Measurements from ENCODE around the gene ZNF521.
"Not testable (repeated sequence)": the region's sequence is repeated elsewhere in the genome, so short reads cannot be mapped to it uniquely, and the experiment has no call there.

The ZNF521 gene

GRCh38 chr18:25288340-25288938 lies 63.5 kb downstream of the ZNF521 start:
- DNase-seq, result no peak

DNA sequence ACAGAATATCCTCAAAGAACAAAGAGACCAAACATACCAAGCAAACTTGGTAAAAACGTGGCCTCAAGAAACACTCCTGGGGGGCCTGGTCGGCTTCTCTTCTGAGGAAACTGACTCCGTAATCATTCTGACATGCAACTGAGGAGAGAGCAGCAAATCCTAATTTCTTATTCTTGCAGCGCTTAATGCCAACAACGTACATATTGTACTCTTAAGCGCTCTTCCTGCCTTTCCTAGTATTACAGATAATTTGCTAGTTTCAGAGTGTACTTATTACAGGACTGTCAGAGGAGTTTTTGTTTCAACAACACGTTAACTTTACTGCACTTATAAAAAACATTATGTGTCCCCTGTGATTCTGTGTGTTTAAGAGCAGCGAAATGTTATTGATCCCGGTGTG lies 64.9 kb downstream of the ZNF521 start:
- DNase-seq, result no peak

GRCh38 chr18:25284861-25285550 lies 67.0 kb downstream of the ZNF521 start:
- no peak for DNase-seq

DNA sequence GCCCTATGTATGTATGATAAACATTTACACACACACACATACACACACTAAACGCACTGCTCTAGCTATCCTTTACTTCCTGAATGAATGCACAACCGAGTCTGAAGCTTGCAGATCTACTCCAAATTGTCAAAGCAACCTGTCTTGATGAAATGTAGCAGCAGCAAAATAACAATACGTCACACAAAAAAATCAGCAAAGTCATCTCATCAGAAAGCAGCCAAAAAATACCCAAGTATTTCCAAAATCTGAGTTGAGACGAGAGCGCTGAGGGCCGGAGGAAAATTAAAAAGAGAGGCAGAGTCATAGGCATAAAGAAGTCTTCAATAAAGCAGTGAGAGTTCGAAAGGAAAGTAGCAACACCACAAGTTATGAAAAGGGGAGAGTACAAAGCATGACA lies 67.7 kb downstream of the ZNF521 start:
- DNase-seq, result no peak

GRCh38 chr18:25283781-25284180 lies 68.2 kb downstream of the ZNF521 start:
- no peak for DNase-seq

GRCh38 chr18:25282896-25283703 lies 68.9 kb downstream of the ZNF521 start:
- DNase-seq, result no peak

DNA sequence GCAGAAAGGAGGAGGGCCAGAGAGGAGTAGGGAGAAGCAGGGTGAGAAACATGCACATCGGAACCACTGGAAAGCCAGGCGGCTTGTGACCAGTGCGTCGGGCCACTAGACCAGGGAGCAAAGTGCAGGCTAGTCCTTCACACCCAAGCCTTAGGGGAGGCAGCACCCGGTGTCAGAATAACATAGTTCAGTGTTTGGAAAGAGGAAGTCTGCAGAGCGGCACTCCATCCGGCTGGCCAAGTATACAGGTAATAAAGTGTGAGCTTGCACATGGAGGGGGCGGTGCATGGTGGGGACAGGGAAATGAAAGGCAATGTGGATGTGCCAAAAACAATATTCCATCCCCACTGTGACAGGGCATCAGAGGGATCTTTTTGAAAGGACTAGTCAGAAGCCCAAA lies 69.7 kb downstream of the ZNF521 start:
- no peak for DNase-seq

DNA sequence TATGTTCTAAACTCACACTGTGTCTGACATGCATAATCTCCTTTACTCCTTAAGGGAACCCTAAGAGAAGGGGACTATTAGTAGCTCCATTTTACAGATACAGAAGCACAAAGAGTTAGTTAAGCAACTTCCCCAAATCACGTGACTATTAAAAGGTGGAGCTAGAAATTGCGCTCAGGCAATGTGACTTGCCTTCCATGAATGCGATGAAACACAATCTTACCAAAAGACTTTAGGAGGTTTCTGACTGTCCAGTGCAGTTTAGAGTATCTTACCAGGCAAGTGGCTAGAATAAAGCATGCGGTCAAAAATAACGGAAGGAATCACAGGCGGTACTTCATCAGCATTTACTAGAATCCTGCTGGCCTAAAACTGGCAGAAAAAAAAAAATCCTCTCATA lies 70.4 kb downstream of the ZNF521 start:
- DNase-seq, result no peak

- DNase-seq, result no peak
These were observed 72.0 kb downstream of the ZNF521 start for GRCh38 chr18:25279961-25280360.

- no peak for DNase-seq
These were observed 72.4 kb downstream of the ZNF521 start for GRCh38 chr18:25279556-25279955.

GRCh38 chr18:25279133-25279532 lies 72.8 kb downstream of the ZNF521 start:
- no peak for DNase-seq

DNA sequence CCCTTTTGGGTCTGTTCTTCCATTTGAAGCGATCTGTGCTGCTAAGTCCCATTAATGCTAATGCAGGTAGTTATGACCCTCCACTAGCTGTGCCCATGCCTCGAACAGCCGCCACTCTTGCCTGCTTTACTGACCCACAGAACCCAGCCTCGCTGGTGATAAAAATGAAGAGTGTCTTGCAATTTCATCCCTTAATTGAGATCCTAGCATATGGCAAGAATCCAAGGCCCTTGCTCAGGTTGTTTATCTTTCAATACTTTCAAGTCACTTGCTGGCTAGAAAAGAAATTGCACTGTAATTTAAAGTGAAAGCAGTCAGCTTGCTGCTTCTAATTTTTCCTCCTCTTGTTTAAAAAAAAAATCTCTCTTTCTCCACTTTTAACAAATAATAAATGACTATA lies 73.6 kb downstream of the ZNF521 start:
- no peak for DNase-seq

DNA sequence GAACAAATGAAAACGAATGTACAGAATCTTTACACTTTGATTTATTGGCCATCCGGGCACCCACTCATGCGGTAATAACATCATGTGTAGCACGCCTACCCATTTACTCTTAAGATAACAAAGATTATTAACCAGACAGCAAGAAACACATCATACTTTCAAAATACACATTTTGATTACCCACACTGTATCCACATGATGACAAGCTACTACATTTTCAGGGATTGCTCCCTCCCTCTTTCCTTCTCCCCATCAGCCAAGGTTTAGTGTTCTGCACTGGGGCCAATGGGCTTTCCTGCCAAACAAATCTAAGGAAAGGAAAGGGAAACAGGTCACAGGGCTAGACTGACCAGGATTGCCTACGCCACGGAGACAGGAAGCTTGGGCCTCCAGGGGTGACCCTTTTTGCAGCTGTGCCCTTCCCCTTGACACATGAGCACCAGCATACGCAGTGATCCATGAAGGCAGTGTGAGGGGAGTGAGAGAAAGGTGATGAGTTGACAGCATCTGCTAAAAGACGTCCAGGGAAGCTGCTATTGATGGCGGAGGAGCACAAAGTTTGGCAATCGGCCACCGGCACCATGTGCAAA lies 76.5 kb downstream of the ZNF521 start:
- no peak for DNase-seq

- DNase-seq, result no peak
These were observed 77.0 kb downstream of the ZNF521 start for GRCh38 chr18:25274926-25275325.

DNA sequence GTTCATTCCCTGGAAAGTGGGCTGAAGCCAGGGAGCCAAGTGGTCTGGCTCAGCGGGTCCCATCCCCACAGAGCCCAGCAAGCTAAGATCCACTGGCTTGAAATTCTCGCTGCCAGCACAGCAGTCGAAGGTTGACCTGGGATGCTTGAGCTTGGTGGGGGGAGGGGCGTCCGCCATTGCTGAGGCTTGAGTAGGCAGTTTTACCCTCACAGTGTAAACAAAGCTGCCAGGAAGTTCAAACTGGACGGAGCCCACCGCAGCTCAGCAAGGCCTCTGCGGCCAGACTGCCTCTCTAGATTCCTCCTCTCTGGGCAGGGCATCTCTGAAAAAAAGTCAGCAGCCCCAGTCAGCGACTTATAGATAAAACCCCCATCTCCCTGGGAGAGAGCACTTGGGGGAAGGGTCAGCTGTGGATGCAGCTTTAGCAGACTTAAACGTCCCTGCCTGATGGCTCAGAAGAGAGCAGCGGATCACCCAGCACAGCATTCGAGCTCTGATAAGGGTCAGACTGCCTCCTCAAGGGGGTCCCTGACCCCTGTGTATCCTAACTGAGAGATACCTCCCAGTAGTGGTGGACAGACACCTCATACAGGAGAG lies 84.9 kb downstream of the ZNF521 start:
- DNase-seq, result not testable (repeated sequence)

- no peak for DNase-seq
These were observed 89.0 kb downstream of the ZNF521 start for GRCh38 chr18:25262920-25263319.

DNA sequence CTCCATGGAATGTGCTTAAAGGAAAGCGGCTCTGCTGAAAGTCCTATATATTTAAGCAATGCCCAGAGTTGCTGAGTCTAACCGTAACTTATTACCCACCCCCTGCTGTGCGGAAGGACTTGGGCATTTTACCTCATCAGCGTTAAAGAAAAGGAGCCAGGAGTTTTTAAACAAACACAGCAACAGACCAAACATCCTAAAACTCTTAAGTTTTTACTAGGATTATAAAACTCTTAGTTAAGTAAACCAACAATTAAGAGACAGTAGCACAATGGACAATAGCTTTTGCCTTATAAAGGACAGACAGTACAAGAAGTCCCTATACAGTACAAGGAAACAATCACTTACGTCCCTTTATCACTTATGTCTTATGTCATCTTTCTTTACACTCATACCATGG lies 90.2 kb downstream of the ZNF521 start:
- DNase-seq, result no peak

DNA sequence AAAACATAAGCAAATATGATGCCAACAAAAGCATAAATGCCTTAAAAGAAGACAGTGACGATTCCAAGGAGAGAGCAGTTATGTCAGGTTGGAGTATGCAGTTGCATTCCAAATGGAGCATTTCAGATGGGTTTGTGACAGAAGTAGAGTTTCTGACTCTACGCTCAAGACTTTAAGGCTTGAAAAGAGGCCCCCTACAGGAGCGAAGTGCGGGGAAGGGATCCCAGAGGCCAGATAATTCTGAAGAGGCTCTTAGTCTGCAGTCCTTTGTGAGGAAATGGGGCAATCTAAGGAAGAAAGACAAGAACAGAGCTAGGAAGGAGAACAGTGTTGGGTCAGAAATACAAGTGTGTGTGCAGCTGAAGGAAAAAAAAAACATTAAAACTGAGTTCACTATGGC lies 95.5 kb downstream of the ZNF521 start:
- DNase-seq, result no peak

DNA sequence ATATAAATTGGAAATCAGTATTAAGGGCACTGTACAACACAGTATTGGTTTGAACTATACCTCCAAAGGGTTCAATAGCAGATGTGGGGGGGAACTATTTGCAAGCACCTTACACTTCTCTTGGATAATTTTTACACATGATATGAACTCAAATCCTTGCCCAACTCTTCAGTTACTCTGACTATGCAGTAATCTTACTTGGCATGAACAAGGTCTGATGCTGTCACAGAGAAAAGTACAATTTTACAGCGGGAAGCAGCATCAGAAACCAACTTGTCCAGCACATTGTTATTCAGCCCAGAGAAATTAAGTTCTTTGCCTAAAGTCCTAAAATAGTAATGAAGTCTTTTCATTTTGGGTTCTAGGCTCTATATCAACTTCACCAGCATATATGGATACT lies 98.2 kb downstream of the ZNF521 start:
- DNase-seq, result no peak

- DNase-seq, result no peak
These were observed 98.8 kb downstream of the ZNF521 start for GRCh38 chr18:25253136-25253535.

GRCh38 chr18:25251068-25251467 lies 100.9 kb downstream of the ZNF521 start:
- no peak for DNase-seq

GRCh38 chr18:25250474-25250851 lies 101.5 kb downstream of the ZNF521 start:
- DNase-seq, result no peak

DNA sequence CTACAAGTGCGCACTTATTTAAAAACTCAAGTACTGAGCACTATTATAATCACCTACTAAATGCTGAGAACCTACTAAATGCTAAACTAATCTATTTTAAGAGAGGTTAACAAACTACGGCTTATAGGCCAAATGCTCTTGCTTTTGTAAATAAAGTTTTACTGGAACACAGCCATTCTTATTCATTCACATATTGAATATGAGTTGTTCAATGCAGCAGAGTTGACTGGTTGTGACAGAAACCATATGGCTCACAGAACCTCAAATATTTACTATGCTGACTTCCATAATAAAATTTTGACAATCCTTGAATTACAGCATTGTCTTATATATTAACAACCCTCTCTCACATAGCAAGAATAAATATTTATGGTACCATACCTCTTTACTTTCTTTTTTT lies 103.2 kb downstream of the ZNF521 start:
- no peak for DNase-seq

All from activated naive CD4-positive, alpha-beta T cell (primary cell).